Type B pancreatic cell (in vitro differentiated cells): Measurements from ENCODE around the gene NCOR2. TPM values are rescaled to one million over a fixed set of nuclear protein-coding genes. Genes with fewer than 3 reads are reported as not detected.

Experiments
- DNase-seq: peaks from one replicate; pipeline ENCODE4 v3.0.0; 2021; ENCODE audit warnings: mixed read lengths; ENCODE audit not compliant: unreplicated experiment; ENCODE audit errors: extremely low spot score
- H3K27ac Mint-ChIP-seq: 2 replicates; pipeline ENCODE4 v1.8.0; 2021; ENCODE audit warnings: mild to moderate bottlenecking, mixed read lengths
- H3K27me3 Mint-ChIP-seq: 2 replicates; pipeline ENCODE4 v1.8.0; 2021; ENCODE audit warnings: mixed read lengths
- H3K36me3 Mint-ChIP-seq: 2 replicates; pipeline ENCODE4 v1.8.0; 2021; ENCODE audit warnings: mixed read lengths
- H3K4me1 Mint-ChIP-seq: one replicate; pipeline ENCODE4 v1.8.0; 2021; ENCODE audit warnings: mixed read lengths; ENCODE audit not compliant: unreplicated experiment
- H3K4me3 Mint-ChIP-seq: 2 replicates; pipeline ENCODE4 v1.8.0; 2021; ENCODE audit warnings: mild to moderate bottlenecking, mixed read lengths
- H3K9me3 Mint-ChIP-seq: 2 replicates; pipeline ENCODE4 v1.8.0; 2021; ENCODE audit warnings: mixed read lengths
- total RNA-seq: library from RNA; stranded (reverse); gene quantifications from 2 replicates; pipeline ENCODE4 v1.2.1, GENCODE V29; 2021; ENCODE audit warnings: low replicate concordance
- TF ChIP-seq, protein P1 (sequence below): fragments of 200-600 bp; sonication (generic); conservative IDR thresholded peaks from 2 replicates; pipeline ENCODE4 v1.5.0; 2021; ENCODE audit warnings: antibody characterized with exemption, mild to moderate bottlenecking

Gene NCOR2
- total RNA-seq, 1 donor from 2014 or later: 219 TPM

DNA sequence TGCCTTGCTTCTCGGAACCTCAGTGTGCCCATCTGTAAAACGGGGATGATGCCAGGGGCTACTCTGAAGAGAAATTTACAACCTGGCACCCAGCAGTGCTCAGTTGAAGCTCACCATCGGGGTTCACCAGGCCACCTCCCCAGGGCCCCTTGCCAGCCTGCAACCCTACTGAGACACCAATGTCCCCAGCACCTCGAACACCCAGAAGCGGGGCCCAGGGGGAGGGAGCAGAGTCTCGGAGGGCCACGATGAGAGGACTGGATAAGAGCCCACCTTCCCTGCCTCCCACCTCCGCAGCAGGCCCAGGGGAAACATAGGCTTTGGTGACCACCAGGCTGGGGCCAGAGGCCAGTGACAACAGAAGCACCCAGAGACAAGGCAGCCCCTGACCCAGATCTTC lies 22.4 kb downstream of the NCOR2 start:
- no peaks in the 10 kb centered on the region for H3K27me3 Mint-ChIP-seq

DNA sequence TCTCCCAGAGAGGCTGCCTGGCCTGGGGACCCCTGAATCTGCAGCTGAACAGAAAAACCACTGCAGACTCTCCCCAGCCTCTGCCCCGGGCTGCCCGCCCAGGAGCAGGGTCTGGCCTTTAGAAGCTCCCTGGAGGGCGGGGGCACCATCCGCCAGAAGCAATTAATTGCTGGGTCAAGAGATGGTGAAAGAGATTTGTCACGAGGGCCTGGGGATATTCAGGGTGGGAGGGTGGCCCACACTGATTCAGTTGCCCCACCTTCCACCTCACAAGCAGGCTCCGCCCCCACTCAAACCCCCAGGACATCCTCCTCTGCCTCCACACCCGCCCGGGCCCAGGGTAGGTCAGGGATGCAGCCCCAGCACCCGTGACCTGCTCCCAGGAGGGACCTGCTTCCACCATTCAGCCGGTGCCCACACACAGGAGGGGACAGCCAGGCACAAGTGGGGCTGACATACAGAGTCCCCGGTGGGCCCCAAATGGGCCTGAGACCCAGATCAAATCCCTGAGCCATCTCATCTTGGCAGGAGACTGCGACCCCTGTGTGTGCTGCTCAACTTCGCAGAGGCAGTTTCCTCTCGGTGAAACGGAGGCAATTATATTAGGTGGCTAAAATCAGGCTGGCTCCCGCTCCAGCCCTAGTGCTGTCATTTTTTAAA lies 23.0 kb downstream of the NCOR2 start:
- DNase-seq: no peak
- no peaks in the 10 kb centered on the region for H3K9me3 Mint-ChIP-seq
- no peaks in the 10 kb centered on the region for H3K36me3 Mint-ChIP-seq
- H3K27ac Mint-ChIP-seq: peak overlapping the region; percentile 73
- no peaks in the 10 kb centered on the region for H3K27me3 Mint-ChIP-seq
- peak overlapping the region; percentile 70 for H3K4me3 Mint-ChIP-seq
- peaks cover 42% of the 10 kb centered on the region for H3K4me1 Mint-ChIP-seq
- TF ChIP-seq, protein P1, sequence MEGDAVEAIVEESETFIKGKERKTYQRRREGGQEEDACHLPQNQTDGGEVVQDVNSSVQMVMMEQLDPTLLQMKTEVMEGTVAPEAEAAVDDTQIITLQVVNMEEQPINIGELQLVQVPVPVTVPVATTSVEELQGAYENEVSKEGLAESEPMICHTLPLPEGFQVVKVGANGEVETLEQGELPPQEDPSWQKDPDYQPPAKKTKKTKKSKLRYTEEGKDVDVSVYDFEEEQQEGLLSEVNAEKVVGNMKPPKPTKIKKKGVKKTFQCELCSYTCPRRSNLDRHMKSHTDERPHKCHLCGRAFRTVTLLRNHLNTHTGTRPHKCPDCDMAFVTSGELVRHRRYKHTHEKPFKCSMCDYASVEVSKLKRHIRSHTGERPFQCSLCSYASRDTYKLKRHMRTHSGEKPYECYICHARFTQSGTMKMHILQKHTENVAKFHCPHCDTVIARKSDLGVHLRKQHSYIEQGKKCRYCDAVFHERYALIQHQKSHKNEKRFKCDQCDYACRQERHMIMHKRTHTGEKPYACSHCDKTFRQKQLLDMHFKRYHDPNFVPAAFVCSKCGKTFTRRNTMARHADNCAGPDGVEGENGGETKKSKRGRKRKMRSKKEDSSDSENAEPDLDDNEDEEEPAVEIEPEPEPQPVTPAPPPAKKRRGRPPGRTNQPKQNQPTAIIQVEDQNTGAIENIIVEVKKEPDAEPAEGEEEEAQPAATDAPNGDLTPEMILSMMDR: no peak

More for the DNA sequence above, 22.4 kb downstream of the NCOR2 start:
- no peaks in the 10 kb centered on the region for H3K36me3 Mint-ChIP-seq
- H3K4me1 Mint-ChIP-seq: peaks cover 42% of the 10 kb centered on the region
- H3K4me3 Mint-ChIP-seq: no peak overlapping the region
- DNase-seq: no peak
- peak overlapping the region; percentile 73 for H3K27ac Mint-ChIP-seq
- TF ChIP-seq, protein P1: no peak
- H3K9me3 Mint-ChIP-seq: no peaks in the 10 kb centered on the region

DNA sequence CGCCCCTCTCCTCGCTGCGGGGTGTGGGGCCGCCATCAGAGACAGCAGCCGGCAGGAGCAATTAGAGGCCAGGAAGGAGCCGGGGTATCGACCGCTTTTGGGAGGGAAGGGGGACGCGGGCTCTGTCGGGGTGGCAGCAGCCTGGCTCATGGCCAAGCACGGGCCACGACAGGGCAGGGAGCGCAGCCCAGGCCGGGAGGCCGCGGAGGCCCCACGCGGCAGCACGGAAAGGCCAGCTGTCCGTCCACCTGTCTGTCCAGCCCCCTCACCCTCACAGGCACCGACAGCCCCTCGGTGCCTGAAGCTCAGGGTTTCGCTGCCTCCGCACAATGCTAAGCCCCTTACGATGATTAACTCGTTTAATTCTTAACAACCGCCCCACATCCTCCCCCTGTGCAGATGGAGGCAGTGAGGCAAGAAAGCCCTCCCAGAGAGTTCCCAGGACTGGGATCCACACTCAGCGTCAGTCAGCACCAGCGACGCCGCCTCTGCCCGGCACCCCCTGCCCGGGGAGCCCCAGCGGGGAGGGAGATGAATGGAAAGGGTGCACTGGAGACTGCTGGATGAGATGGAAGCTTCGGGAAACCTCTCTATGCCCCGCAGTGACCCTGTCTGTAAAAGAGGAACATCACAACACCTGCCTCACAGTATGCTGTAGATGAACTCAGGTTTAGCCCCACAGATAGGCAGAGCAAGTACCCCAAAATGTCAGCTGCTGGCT lies 23.7 kb downstream of the NCOR2 start:
- no peak for DNase-seq
- Mint-ChIP-seq H3K4me1 (peaks cover 40% of the 10 kb centered on the region), H3K9me3 (no peaks in the 10 kb centered on the region), H3K36me3 (no peaks in the 10 kb centered on the region), H3K27me3 (no peaks in the 10 kb centered on the region), H3K27ac (peak overlapping the region; percentile 86), H3K4me3 (peak overlapping the region; percentile 73)
- TF ChIP-seq, protein P1: no peak

DNA sequence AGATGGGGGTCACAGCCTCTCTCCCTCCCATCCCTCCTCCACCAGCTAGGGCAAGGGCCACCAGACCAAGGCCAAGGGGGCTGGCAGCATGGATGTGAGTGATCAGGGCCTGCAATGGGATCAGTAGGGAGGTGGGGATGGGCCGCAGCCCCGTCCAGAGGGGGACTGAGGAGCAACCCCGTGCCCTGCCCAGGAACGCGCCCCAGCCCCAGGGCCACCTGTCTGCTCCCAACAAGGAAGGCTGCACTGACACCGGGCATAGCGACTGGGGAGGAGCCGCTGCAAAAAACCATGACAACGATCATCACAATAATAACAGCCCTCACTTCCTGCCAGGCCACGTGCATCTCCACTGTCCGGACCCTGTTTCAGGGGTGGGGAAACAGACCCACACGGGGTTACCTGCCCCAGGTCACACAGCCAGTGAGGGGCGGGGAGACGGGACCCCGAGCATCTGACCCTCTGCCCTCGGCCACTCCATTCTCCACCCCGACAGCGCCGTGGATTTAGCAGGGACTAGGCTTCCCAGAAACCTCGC lies 24.3 kb downstream of the NCOR2 start:
- peaks cover 41% of the 10 kb centered on the region for H3K4me1 Mint-ChIP-seq
- TF ChIP-seq, protein P1: no peak
- H3K4me3 Mint-ChIP-seq: peak overlapping the region; percentile 73
- no peaks in the 10 kb centered on the region for H3K36me3 Mint-ChIP-seq
- no peaks in the 10 kb centered on the region for H3K27me3 Mint-ChIP-seq
- H3K27ac Mint-ChIP-seq: peak overlapping the region; percentile 86
- no peaks in the 10 kb centered on the region for H3K9me3 Mint-ChIP-seq
- DNase-seq: no peak

DNA sequence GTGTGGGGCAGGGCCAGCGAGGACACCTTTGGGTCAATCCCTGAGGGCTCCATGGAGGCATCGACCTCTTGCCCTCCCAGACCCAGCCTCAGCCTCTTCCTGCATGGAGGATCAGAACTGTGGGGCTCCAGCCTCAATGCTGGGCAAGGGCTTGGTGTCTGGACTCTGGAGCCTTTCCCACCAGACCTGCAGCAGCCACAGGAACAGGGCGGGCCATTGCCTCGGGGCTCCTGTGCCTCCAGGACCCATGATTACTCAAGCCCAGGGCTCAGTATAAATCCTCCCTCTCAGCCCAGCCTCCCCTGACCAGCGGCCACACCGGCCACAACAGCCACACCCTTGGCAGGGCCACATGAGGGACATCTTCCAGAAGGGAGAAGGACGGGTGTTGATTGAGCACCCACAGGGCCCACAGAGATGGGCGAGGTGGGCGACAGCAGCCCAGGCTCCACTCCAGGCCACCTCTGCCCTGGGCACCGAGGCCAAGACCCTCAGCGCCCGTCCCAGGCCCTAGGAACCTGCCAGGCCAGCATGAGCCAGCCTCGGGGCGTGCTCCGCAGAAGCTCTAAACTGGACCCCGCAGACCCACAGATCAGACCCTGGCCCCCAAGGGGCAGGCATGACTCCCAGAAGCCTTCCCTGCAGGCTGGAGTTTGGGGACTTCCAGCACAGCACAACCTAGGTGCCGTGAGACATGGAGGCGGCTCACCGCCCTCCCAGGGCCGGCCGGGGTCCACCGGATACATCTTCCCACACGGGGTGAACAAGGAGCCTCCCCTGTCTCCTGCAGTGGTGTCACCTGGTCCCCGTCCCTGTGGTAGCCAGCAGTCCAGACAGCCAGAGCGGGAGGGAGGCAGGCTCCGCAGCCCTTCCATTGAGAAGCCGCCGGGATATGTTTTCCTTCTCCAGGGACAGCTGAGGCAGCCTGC lies 25.1 kb downstream of the NCOR2 start:
- Mint-ChIP-seq H3K4me3 (no peak overlapping the region), H3K9me3 (no peaks in the 10 kb centered on the region), H3K4me1 (peaks cover 37% of the 10 kb centered on the region), H3K36me3 (no peaks in the 10 kb centered on the region), H3K27ac (no peak overlapping the region), H3K27me3 (no peaks in the 10 kb centered on the region)
- TF ChIP-seq, protein P1: no peak
- no peak for DNase-seq
